Esophagus muscularis mucosa (tissue), 3 donors: ENCODE measurements around the gene CBR3.

Experiments
- CTCF ChIP-seq, 3 experiments: fragments of 200-600 bp in 2 of 3; fragments of 450-650 bp in 1 of 3; sonication (generic) in 2 of 3; IDR thresholded peaks; one replicate each; pipeline ENCODE4 v1.5.1; 2017 to 2019; ENCODE audit warnings: antibody characterized with exemption in 3 of 3, mild to moderate bottlenecking in 2 of 3, moderate library complexity in 1 of 3
- POLR2A ChIP-seq: fragments of 450-650 bp; IDR thresholded peaks from one replicate; pipeline ENCODE4 v1.6.1; 2017; ENCODE audit warnings: antibody characterized with exemption, moderate library complexity, mild to moderate bottlenecking, low read depth

GRCh38 chr21:36089946-36090345 is 44.9 kb upstream of the CBR3 start:
- no peak for TF ChIP-seq CTCF (IDR thresholded peaks at IDR 0.05)
- no peak for TF ChIP-seq POLR2A
